Neural cell (in vitro differentiated cells): Measurements from ENCODE around the gene NOS1AP. TPM values are rescaled to one million over a fixed set of nuclear protein-coding genes. Genes with fewer than 3 reads are reported as not detected.

Experiments used
- H2AFZ ChIP-seq: fragments of 200-600, 300-800 bp; sonication (generic), shearing (Covaris generic); 2 replicates; pipeline ENCODE4 v1.6.0; 2014; ENCODE audit warnings: low read depth, mild to moderate bottlenecking, antibody characterized with exemption, low read length, moderate library complexity
- H3F3A ChIP-seq: fragments of 200-600 bp; shearing (Covaris generic); 2 replicates; pipeline ENCODE4 v1.6.1; 2016; ENCODE audit warnings: mild to moderate bottlenecking, moderate library complexity, mixed read lengths, antibody characterized with exemption, low read length; ENCODE audit not compliant: insufficient read depth, poor library complexity, severe bottlenecking
- H3K27ac ChIP-seq: fragments of 200-600, 300-800 bp; sonication (generic), shearing (Covaris generic); 2 replicates; pipeline ENCODE4 v1.5.1; 2014; ENCODE audit warnings: mild to moderate bottlenecking, low read length, moderate library complexity
- H3K27me3 ChIP-seq: fragments of 300-800, 200-600 bp; sonication (generic), shearing (Covaris generic); 2 replicates; pipeline ENCODE4 v1.6.0; 2014; ENCODE audit warnings: mild to moderate bottlenecking, low read depth, low read length, moderate library complexity; ENCODE audit not compliant: insufficient read depth
- H3K36me3 ChIP-seq: fragments of 300-800, 200-600 bp; sonication (generic), shearing (Covaris generic); 2 replicates; pipeline ENCODE4 v1.5.1; 2014; ENCODE audit warnings: mild to moderate bottlenecking, antibody characterized with exemption, low read length, moderate library complexity; ENCODE audit not compliant: insufficient read depth
- H3K4me2 ChIP-seq: fragments of 300-800, 200-600 bp; sonication (generic), shearing (Covaris generic); 2 replicates; pipeline ENCODE4 v1.6.0; 2014; ENCODE audit warnings: mild to moderate bottlenecking, low read length
- H3K4me3 ChIP-seq: fragments of 300-800, 200-600 bp; sonication (generic), shearing (Covaris generic); 2 replicates; pipeline ENCODE4 v1.5.1; 2014; ENCODE audit warnings: mild to moderate bottlenecking, low read length, moderate library complexity
- H3K79me2 ChIP-seq: fragments of 200-600 bp; shearing (Covaris generic); replicated peaks from 2 replicates; pipeline ENCODE4 v1.6.0; 2014; ENCODE audit warnings: mild to moderate bottlenecking, low read length, moderate library complexity; ENCODE audit not compliant: insufficient read depth
- H3K9ac ChIP-seq: fragments of 300-800, 200-600 bp; sonication (generic), shearing (Covaris generic); 2 replicates; pipeline ENCODE4 v1.6.1; 2016; ENCODE audit warnings: mild to moderate bottlenecking, low read length, mixed read lengths
- H3K9me2 ChIP-seq: fragments of 200-600 bp; shearing (Covaris generic); 2 replicates; pipeline ENCODE4 v1.6.1; 2016; ENCODE audit warnings: mild to moderate bottlenecking, low read length, mixed read lengths; ENCODE audit not compliant: insufficient read depth
- H3K9me3 ChIP-seq: fragments of 200-600, 300-800 bp; sonication (generic), shearing (Covaris generic); 2 replicates; pipeline ENCODE4 v1.6.1; 2016; ENCODE audit warnings: mild to moderate bottlenecking, mixed run types, low read length, moderate library complexity, mixed read lengths
- H4K20me1 ChIP-seq: fragments of 200-600 bp; shearing (Covaris generic); 2 replicates; pipeline ENCODE4 v1.6.1; 2016; ENCODE audit warnings: mild to moderate bottlenecking, mixed run types; ENCODE audit not compliant: insufficient read depth
- EP300 ChIP-seq: fragments of 450-650 bp; conservative IDR thresholded peaks from 2 replicates; pipeline ENCODE4 v1.6.1; 2014; ENCODE audit warnings: antibody characterized with exemption, mild to moderate bottlenecking, moderate library complexity; ENCODE audit not compliant: poor library complexity, severe bottlenecking
- EZH2 ChIP-seq: fragments of 200-600, 300-800 bp; shearing (Covaris generic), sonication (generic); IDR thresholded peaks from 2 replicates; pipeline ENCODE4 v1.6.1; 2014; ENCODE audit warnings: antibody characterized with exemption, low read length, borderline replicate concordance, mild to moderate bottlenecking; ENCODE audit not compliant: insufficient read depth, poor library complexity, severe bottlenecking
- MXI1 ChIP-seq: fragments of 450-650 bp; conservative IDR thresholded peaks from 2 replicates; pipeline ENCODE4 v1.6.1; 2014; ENCODE audit warnings: antibody characterized with exemption, mild to moderate bottlenecking; ENCODE audit not compliant: poor library complexity, severe bottlenecking
- POLR2AphosphoS5 ChIP-seq: IDR thresholded peaks from 2 replicates; pipeline ENCODE4 v1.6.1; 2012
- RAD21 ChIP-seq: fragments of 450-650 bp; conservative IDR thresholded peaks from 2 replicates; pipeline ENCODE4 v1.6.1; 2014; ENCODE audit warnings: antibody characterized with exemption, mild to moderate bottlenecking, moderate library complexity
- SMC3 ChIP-seq: fragments of 450-650 bp; conservative IDR thresholded peaks from 2 replicates; pipeline ENCODE4 v1.6.1; 2014; ENCODE audit warnings: antibody characterized with exemption, mild to moderate bottlenecking, moderate library complexity; ENCODE audit not compliant: poor library complexity
- TAF1 ChIP-seq: IDR thresholded peaks from 2 replicates; pipeline ENCODE4 v1.6.1; 2012; ENCODE audit warnings: low read depth
- polyA plus RNA-seq: library from polyadenylated mRNA; depleted of rRNA; stranded (reverse); fragments of >200 nt; gene quantifications from 2 replicates; pipeline ENCODE4 v1.2.3, GENCODE V29; 2014
- TF ChIP-seq, protein P1 (sequence below): fragments of 450-650 bp; IDR thresholded peaks from 2 replicates; pipeline ENCODE4 v1.5.1; 2014; ENCODE audit warnings: antibody characterized with exemption, mild to moderate bottlenecking, moderate library complexity; ENCODE audit not compliant: poor library complexity, severe bottlenecking
- TF ChIP-seq, protein P2 (sequence below): IDR thresholded peaks from 2 replicates; pipeline ENCODE4 v1.6.1; 2012; ENCODE audit warnings: borderline replicate concordance

NOS1AP gene
- polyA plus RNA-seq, 1 donor from 2014 or later, result 5.3 TPM

DNA sequence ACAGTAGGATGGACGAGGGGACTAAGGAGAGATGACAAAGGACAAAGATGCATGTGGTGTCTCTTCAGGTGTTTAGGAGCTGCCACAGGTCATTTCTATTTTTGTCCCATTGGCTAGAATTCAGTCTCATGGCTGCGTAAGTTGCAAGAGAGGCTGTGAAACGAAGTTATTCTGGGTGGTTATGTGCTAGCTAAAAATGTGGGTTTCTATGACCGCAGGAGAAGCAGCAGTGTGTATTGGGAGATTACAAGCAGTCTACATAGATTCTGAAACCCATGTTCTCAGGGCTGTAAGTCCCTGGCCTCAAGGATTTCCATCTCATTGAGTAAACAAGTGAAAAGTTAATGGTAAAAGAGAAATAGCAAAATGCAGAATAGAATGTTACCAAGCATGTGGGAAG lies 196.5 kb downstream of the NOS1AP start:
- no peaks in the 10 kb centered on the region for H3K36me3 ChIP-seq
- H3K9ac ChIP-seq, result no peak overlapping the region
- peaks cover 11% of the 10 kb centered on the region for H3K79me2 ChIP-seq
- H3K27ac ChIP-seq, result no peak overlapping the region
- H3K9me3 ChIP-seq, result no peaks in the 10 kb centered on the region
- no peak overlapping the region for H2AFZ ChIP-seq
- H3K4me2 ChIP-seq, result no peak overlapping the region
- no peaks in the 10 kb centered on the region for H3K27me3 ChIP-seq
- no peaks in the 10 kb centered on the region for H3K9me2 ChIP-seq
- TF ChIP-seq POLR2AphosphoS5, result no peak
- no peak for TF ChIP-seq EP300
- TF ChIP-seq TAF1, result no peak
- no peak for TF ChIP-seq SMC3
- TF ChIP-seq, protein P1, sequence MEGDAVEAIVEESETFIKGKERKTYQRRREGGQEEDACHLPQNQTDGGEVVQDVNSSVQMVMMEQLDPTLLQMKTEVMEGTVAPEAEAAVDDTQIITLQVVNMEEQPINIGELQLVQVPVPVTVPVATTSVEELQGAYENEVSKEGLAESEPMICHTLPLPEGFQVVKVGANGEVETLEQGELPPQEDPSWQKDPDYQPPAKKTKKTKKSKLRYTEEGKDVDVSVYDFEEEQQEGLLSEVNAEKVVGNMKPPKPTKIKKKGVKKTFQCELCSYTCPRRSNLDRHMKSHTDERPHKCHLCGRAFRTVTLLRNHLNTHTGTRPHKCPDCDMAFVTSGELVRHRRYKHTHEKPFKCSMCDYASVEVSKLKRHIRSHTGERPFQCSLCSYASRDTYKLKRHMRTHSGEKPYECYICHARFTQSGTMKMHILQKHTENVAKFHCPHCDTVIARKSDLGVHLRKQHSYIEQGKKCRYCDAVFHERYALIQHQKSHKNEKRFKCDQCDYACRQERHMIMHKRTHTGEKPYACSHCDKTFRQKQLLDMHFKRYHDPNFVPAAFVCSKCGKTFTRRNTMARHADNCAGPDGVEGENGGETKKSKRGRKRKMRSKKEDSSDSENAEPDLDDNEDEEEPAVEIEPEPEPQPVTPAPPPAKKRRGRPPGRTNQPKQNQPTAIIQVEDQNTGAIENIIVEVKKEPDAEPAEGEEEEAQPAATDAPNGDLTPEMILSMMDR, result no peak
- TF ChIP-seq, protein P2, sequence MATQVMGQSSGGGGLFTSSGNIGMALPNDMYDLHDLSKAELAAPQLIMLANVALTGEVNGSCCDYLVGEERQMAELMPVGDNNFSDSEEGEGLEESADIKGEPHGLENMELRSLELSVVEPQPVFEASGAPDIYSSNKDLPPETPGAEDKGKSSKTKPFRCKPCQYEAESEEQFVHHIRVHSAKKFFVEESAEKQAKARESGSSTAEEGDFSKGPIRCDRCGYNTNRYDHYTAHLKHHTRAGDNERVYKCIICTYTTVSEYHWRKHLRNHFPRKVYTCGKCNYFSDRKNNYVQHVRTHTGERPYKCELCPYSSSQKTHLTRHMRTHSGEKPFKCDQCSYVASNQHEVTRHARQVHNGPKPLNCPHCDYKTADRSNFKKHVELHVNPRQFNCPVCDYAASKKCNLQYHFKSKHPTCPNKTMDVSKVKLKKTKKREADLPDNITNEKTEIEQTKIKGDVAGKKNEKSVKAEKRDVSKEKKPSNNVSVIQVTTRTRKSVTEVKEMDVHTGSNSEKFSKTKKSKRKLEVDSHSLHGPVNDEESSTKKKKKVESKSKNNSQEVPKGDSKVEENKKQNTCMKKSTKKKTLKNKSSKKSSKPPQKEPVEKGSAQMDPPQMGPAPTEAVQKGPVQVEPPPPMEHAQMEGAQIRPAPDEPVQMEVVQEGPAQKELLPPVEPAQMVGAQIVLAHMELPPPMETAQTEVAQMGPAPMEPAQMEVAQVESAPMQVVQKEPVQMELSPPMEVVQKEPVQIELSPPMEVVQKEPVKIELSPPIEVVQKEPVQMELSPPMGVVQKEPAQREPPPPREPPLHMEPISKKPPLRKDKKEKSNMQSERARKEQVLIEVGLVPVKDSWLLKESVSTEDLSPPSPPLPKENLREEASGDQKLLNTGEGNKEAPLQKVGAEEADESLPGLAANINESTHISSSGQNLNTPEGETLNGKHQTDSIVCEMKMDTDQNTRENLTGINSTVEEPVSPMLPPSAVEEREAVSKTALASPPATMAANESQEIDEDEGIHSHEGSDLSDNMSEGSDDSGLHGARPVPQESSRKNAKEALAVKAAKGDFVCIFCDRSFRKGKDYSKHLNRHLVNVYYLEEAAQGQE, result no peak
- TF ChIP-seq MXI1, result no peak
- no peak for TF ChIP-seq EZH2
- TF ChIP-seq RAD21, result no peak
- no peaks in the 10 kb centered on the region for H3F3A ChIP-seq
- H3K4me3 ChIP-seq, result no peak overlapping the region
- no peaks in the 10 kb centered on the region for H4K20me1 ChIP-seq

DNA sequence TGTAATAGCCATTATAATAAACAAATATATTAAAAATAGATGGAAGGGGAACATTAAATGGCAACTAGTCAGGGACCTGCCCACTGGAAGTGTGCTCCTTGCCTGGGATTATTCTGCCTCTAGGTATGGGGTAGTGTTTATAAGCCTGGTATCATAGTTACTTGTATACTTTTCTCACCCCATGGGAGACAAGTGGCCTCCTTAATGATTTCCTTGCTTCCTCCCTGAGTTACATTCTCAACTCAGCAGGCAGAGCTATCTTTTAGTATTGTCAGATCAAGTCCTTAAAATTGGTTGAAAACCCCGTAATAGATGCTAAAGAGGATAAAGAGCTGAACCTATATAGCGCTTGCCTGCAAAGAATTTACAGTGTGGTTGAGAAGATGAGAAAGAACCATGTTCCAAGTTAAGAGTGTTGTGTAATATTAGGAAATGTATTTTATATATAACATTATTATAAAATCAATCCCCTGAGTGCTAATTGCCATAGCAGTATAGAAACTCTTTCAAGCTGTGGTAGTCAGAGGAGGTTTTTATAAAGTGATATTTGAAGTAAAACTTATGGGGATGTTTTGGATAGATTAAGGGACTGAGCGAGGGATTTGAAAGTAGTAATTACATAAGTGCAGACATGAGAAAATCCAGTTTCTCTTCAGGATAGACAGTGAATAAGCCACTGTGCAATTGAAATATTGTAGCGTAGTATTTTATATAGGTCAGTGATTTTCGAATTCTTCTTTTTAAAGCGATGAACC lies 200.7 kb downstream of the NOS1AP start:
- Histone ChIP-seq H3K79me2 (peaks cover 7% of the 10 kb centered on the region), H3K36me3 (no peaks in the 10 kb centered on the region), H4K20me1 (no peaks in the 10 kb centered on the region), H3K4me3 (no peak overlapping the region), H3K9me2 (no peaks in the 10 kb centered on the region), H3K9me3 (no peaks in the 10 kb centered on the region), H3K27me3 (no peaks in the 10 kb centered on the region), H3F3A (no peaks in the 10 kb centered on the region), H3K4me2 (no peak overlapping the region), H3K27ac (no peak overlapping the region), H2AFZ (no peak overlapping the region), H3K9ac (no peak overlapping the region)
- TF ChIP-seq, protein P2, result no peak
- TF ChIP-seq, protein P1, result no peak
- TF ChIP-seq SMC3, result no peak
- TF ChIP-seq POLR2AphosphoS5, result no peak
- no peak for TF ChIP-seq TAF1
- no peak for TF ChIP-seq RAD21
- TF ChIP-seq MXI1, result no peak
- no peak for TF ChIP-seq EP300
- no peak for TF ChIP-seq EZH2
